H1 (cell line): ENCODE measurements around the gene GNA12.
"Not testable (repeated sequence)": the region's sequence is repeated elsewhere in the genome, so short reads cannot be mapped to it uniquely, and the experiment has no call there.

Experiments used
- BCL11A ChIP-seq, 2 experiments: IDR thresholded peaks; one replicate each; pipeline ENCODE4 v1.6.1; 2011; ENCODE audit warnings: low read depth in 2 of 2, low read length in 2 of 2, mild to moderate bottlenecking in 2 of 2
- CHD1 ChIP-seq: IDR thresholded peaks from 2 replicates; pipeline ENCODE4 v1.6.1; 2012; ENCODE audit warnings: low read depth, low read length, improper control_type of control experiment
- CTCF ChIP-seq, 3 experiments: IDR thresholded peaks; 1 replicate in 2 of 3; 2 replicates in 1 of 3; pipeline versions ENCODE4 v1.5.1 to v1.6.1; 2011; ENCODE audit warnings: low read length in 3 of 3, mild to moderate bottlenecking in 3 of 3, inconsistent platforms in 2 of 3, low read depth in 1 of 3, moderate library complexity in 1 of 3; ENCODE audit not compliant: insufficient read depth in 1 of 3; ENCODE audit errors: control extremely low read depth in 1 of 3
- E2F6 ChIP-seq: IDR thresholded peaks from 2 replicates; pipeline ENCODE4 v1.6.1; 2012; ENCODE audit warnings: inconsistent platforms
- EZH2 ChIP-seq: fragments of 200-600 bp; sonication (generic); IDR thresholded peaks from 2 replicates; pipeline ENCODE4 v1.7.1; 2012; ENCODE audit warnings: low read depth, mild to moderate bottlenecking, moderate library complexity, low read length, inconsistent platforms; ENCODE audit not compliant: severe bottlenecking
- FOSL1 ChIP-seq: IDR thresholded peaks from 2 replicates; pipeline ENCODE4 v1.6.1; 2011; ENCODE audit warnings: mild to moderate bottlenecking, low read depth, low read length, moderate library complexity; ENCODE audit not compliant: insufficient read depth
- POLR2A ChIP-seq, 2 experiments: IDR thresholded peaks; 1 replicate in 1 of 2; 2 replicates in 1 of 2; pipeline ENCODE4 v1.6.1; 2011; ENCODE audit warnings: low read depth in 2 of 2, low read length in 2 of 2, mild to moderate bottlenecking in 2 of 2; ENCODE audit errors: control extremely low read depth in 1 of 2
- POLR2AphosphoS5 ChIP-seq: IDR thresholded peaks from 2 replicates; pipeline ENCODE4 v1.6.1; 2011; ENCODE audit warnings: low read depth, low read length
- SIN3A ChIP-seq, 2 experiments: IDR thresholded peaks in 1 of 2; conservative IDR thresholded peaks in 1 of 2; 2 replicates each; pipeline ENCODE4 v1.6.1; 2011 to 2012; ENCODE audit warnings: low read length in 2 of 2, improper control_type of control experiment in 1 of 2, low read depth in 1 of 2, mild to moderate bottlenecking in 1 of 2
- SP1 ChIP-seq: IDR thresholded peaks from 2 replicates; pipeline ENCODE4 v1.6.1; 2011; ENCODE audit warnings: low read depth, low read length
- TEAD4 ChIP-seq: IDR thresholded peaks from 2 replicates; pipeline ENCODE4 v1.6.1; 2012; ENCODE audit warnings: low read depth, low read length, inconsistent platforms, mixed read lengths

GRCh38 chr7:2679135-2680127 lies 164.7 kb downstream of the GNA12 start:
- not testable (repeated sequence) for TF ChIP-seq CTCF (IDR thresholded peaks at IDR 0.05; ENCODE audit: control extremely low read depth in 1 of 3, insufficient read depth in 1 of 3, low read depth in 1 of 3, low read length in 3 of 3); SIN3A (conservative IDR thresholded peaks at IDR 0.05 in 1 of 2, IDR thresholded peaks at IDR 0.05 in 1 of 2; ENCODE audit: low read depth in 1 of 2, low read length in 2 of 2); POLR2A (IDR thresholded peaks at IDR 0.05; ENCODE audit: control extremely low read depth in 1 of 2, low read depth in 2 of 2, low read length in 2 of 2); SP1; E2F6; EZH2; FOSL1; POLR2AphosphoS5; CHD1; BCL11A (IDR thresholded peaks at IDR 0.05; ENCODE audit: low read depth in 2 of 2, low read length in 2 of 2); TEAD4
